Stimulated activated CD4-positive, alpha-beta T cell treated with anti-CD3 and anti-CD28 coated beads, Interleukin-12 subunit alpha, Interleukin-12 subunit beta, amount 100 ng/mL, for 4 hours (primary cell): ENCODE results near the gene HS6ST2.

ENCODE experiments used
- DNase-seq: peaks from one replicate; pipeline ENCODE4 v3.0.0-alpha.2; 2020

Gene HS6ST2

GRCh38 chrX:132737743-132738142, 220.7 kb downstream of the HS6ST2 start:
- DNase-seq: peak; percentile 2

GRCh38 chrX:132732236-132732635, 226.2 kb downstream of the HS6ST2 start:
- no peak for DNase-seq

DNA sequence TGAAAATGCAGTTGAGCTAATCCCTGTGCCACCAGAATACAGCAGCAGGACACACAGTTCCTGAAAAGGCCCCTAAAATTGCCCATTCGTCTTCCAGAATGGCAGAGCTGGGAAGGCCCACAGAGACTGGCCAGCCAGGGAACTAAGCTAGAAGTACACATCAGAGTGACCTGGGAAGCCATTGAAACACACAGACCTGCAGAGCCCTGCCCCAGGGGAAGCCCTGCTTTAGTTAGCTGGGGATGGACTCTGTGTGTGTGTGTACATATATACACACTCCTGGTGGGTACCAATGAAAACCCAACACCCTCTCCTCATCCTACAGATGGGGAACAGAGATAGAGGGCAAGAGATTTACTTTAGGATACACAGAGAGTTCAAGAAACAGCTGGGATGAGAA, 227.7 kb downstream of the HS6ST2 start:
- no peak for DNase-seq

DNA sequence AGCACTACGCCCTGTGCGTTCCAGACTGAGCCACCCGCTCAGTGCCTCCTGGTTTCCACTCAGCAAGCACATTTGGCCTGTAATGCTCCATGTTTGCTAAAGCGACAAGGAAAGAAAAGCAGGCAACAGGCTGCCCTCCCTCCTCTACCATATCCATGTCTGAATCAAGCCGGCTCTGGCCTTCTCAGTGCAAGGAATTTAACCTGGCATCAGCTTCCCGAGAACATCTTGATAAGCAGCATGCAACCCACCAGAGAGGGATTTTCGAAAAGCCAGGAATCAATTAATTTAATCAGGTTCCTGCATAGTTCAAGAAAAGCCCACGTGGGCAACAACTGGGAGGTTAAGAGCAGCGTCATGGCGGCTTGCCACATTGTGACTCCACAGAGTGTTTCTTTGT, 228.2 kb downstream of the HS6ST2 start:
- DNase-seq: no peak

DNA sequence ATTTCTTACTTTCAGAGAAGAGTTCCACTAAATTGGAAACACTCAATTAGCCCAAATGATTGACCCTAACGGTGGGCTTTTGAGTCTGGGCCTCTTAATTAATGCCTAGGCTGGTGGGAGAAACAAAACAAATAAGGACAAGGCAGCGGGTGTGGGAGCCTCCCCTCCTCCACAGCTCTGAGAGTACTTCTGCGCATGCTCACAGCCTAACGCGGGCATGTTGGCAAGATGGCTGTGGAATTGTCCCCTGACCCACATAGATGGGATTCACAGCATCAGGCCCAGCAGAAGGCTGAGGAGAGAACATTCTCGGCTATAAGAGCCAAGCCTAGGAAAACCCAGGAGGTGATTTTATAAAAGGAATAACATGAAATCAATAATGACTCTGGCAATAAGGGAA, 230.1 kb downstream of the HS6ST2 start:
- DNase-seq: no peak

DNA sequence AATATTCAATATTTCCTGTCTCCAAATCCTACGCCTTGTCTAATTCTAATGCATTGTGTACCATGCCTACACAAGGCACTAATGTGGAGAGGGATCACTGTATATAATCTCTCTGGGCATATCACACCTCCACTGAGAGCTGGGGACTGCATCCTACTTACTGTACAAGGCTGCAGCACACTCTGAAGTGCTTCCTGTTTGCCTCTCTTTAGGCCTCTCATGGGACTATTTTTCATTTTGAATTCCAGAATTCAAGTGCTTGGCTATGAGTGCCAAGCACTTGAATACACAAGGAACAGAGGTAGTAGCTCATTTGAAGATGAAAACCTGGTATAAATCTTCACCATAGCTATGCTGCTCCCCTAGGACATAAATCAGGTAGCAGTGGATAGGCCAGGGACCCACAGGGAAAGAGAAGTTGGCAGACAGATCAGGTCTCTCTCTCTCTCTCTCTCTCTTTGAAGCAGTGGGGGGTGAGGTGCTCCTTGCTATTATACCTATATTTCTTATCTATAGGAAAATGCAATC, 239.9 kb downstream of the HS6ST2 start:
- no peak for DNase-seq

DNA sequence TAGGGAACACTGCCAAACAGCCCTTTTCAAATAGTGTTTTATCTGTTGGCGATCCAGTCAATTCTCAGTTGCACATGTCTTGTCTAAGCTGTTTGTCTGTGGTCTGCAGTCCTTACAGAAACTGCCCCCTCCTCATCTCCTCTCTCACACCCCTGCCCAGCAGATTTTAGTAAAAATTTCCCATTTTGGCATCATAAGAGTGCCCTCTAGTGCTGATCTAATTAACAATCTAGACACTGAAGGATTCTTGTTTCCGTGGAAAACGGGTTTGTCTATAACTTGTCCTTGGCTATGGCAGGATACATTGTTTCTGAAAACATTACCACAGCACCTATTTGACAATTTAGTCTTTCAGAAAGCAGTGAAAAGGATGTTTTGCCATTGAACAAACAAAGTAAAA, 242.4 kb downstream of the HS6ST2 start:
- no peak for DNase-seq

GRCh38 chrX:132714913-132715312, 243.5 kb downstream of the HS6ST2 start:
- no peak for DNase-seq

DNA sequence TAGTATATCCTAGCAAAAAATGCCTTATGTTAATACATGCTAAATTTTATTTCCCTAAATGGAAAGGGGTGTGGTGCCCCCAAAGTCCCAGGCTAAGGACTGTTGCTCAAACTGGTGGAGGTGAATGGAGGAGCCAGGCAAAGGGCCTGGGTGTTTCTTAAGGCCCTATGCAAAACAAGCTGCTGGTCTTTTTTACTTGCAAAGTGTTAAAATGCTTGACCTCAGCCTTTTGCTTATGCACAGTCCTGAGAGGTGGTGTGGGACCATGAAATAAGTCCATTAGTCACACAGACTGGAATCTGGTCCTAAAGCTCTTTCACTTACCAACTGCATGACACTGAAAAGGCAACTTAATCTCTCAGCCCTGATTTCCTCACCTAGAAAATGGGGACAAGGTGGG, 246.1 kb downstream of the HS6ST2 start:
- DNase-seq: no peak

GRCh38 chrX:132710656-132711155, 247.7 kb downstream of the HS6ST2 start:
- no peak for DNase-seq

- DNase-seq: no peak
These were observed 249.9 kb downstream of the HS6ST2 start for GRCh38 chrX:132708529-132708928.

GRCh38 chrX:132704769-132705168, 253.7 kb downstream of the HS6ST2 start:
- no peak for DNase-seq

- no peak for DNase-seq
These were observed 264.0 kb downstream of the HS6ST2 start for GRCh38 chrX:132694382-132694781.

GRCh38 chrX:132692526-132692925, 265.9 kb downstream of the HS6ST2 start:
- DNase-seq: no peak

DNA sequence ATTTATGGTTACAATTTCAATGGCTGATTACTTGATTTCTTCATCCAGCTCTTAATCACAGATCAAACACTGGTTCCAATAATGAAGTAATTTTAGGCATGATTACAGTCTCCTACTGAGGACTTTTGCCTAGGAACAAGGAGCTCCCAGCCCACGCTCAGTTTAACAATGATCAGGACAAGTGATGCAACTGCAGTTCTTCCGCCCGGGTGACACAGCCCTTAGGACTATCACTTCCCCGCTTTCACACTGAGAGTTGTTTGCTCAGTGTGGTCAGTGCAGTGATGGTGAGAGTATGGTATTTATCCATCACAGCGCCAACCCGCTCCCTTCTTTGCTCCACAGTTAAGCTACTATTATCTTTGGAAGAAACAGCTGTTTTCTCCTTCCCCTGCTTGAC, 266.4 kb downstream of the HS6ST2 start:
- DNase-seq: no peak

DNA sequence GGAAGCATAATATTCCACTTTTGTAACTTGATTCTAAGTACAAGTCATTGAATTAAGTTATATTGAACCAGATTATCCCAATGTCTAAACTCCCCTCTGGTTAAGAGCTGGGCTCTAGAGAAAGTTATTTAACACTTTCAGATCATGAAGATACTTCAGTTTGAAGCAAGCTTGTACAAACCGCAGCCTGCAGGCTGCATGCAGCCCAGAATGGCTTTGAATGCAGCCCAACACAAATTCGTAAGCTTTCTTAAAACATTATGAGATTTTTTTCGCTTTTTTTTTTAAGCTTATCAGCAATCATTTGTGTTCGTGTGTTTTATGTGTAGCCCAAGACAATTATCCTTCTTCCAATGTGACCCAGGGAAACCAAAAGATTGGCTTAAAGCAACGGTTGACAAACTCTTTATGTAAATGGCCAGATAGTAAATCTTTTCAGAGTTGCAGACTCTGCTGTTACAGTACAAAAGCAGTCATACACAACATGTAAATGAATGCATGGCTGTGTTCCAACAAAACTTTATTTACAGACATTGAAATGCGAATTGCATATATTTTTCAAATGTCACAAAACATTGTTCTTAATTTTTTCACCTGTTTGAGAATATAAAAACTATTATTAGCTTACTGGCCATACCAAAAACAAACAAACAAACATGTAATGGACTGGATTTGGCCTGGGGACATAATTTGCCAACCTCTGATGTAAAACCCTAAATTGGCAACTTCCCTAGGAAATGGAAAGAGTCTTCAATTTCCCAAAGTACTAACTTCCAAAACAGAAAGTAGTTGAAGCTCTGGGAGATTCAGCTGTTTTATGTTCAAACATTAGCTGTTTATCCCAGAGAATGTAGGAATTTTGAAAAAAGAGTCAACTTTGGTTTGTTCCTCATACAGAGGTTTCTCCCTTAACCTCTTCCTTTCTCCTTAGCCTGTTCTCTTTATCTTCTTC, 268.5 kb downstream of the HS6ST2 start:
- DNase-seq: no peak

GRCh38 chrX:132685276-132685675, 273.2 kb downstream of the HS6ST2 start:
- no peak for DNase-seq

DNA sequence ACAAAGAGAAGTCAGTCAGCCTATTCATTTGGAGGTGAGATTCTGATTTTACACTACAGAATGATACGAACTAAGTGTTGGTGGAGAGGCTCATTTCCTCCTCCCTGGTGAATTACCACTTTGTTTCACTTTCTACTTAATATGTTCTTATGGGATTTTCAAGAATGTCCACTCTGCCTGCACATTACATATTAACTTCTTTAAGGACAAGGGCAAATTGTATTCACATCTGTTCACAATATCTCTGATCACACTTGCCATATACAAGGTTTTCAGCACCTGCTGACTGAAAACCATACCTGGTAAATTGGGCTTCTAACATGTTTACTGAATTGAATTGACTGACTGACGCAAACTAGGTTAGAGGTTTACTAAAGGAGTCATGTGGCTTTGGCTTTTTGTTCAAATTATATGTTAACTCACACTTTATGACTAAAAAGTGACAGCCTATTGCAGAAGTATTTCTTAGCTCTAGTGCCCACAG, 281.2 kb downstream of the HS6ST2 start:
- no peak for DNase-seq

DNA sequence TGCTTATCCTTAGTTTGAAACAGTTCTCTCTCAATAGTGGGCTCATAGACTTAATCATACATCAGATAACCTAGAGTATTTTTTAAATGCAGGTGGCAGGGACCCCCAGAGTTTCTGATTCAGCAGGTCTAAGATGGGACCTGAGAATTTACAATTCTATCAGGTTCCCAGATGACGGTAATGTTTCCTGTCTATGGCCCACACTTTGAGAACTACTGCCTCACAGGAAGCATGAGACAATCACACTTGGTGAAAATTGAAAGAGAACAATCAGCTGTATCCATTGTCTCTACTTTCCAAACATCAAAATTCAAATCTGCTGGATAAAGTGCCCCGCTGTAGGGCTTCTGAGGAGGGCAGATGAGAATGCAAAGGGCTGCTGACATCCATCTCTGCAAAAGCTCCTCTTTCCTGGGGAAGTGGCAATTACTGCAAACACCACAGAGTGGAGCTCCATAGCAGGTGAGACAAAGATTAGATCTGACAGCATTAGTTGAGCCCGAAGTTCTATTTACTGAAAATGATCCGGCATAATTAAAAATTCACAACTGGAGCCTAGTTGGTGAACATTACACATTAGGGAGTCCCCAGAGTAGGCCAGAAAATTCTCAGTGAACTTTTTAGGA, 281.8 kb downstream of the HS6ST2 start:
- no peak for DNase-seq

DNA sequence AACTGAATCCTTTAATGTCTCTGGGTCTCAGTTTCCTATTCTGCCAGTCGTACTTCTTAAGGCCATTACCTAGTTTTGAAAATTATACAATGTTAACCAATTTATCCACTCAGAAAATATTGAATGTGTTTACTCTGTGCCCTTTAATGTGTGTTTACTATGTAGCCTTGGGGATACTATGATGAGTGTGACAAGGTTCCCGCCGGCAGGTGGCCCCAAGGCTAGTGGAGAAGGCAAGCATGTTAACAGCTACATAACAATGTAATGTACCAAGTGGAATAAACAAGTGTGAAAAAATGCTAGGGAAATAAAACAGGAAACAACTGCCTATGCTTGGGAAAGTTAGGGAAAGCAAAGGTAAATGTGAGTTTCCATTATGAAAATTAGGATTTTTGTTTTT, 282.3 kb downstream of the HS6ST2 start:
- DNase-seq: no peak

- DNase-seq: no peak
These were observed 285.1 kb downstream of the HS6ST2 start for GRCh38 chrX:132673331-132673730.

DNA sequence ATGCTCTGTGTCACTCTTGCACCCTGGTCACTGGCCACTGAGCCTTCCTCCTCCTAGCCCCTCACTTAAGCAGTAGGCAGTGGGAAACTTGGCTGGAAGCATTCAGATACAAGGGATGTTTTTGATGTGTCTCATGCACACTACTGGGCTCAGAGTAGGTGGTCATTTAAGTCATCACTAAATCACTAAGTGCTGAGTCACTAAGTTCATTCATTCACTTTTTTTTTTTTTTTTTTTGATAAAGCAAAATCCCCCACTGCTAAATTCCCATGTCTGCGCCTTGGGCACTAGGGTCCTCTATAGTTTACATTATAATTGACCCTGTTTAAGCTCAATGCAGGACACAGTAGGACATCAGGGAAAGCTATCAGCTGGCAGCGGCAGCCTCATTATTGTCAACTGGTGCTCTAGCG, 287.2 kb downstream of the HS6ST2 start:
- DNase-seq: no peak

DNA sequence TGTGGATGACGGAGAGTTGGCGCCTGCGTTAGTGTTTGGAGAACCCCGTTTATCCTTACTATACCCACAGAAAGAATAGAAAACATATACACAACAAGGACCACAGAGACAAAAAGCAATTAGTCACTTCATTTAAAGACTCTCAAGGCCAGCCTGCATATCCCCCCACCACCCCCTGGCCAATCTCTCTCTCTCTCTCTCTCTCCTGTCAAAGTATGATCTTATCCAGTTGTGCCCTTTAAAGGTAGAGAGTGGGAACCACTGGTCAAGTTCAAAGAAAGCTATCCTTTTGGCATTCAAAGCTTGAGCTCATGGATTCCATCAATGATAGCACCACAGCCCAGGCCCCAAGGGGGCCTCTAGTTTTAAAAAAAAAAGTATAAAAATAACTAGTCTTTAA, 289.3 kb downstream of the HS6ST2 start:
- no peak for DNase-seq

DNA sequence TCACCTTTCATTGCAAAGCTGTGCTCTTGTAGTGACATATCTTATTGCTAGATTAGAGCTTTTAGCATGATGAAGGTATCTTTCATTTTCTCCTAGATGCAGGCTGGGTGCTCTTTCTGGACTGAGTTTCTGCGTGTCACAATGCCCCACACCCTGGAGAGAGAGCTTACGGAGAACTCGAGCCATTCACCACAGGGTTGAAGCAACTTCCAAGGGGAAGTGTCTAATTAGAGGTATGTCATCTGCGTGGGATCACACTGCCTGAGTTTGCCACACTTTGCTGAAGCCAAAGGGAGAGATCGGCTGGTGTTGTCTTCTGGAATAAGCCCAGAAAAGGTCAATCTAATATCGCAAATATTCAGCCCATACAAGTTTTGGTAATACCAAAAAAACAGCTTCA, 290.3 kb downstream of the HS6ST2 start:
- no peak for DNase-seq
